SH-SY5Y (cell line): Measurements from ENCODE around the gene KPNA1.

ENCODE experiments used
- GATA2 ChIP-seq: IDR thresholded peaks from 2 replicates; pipeline ENCODE4 v1.6.1; 2011; ENCODE audit warnings: mild to moderate bottlenecking, low read depth, low read length
- GATA3 ChIP-seq: IDR thresholded peaks from 2 replicates; pipeline ENCODE4 v1.6.1; 2011; ENCODE audit warnings: low read depth, mild to moderate bottlenecking, low read length, moderate library complexity

DNA sequence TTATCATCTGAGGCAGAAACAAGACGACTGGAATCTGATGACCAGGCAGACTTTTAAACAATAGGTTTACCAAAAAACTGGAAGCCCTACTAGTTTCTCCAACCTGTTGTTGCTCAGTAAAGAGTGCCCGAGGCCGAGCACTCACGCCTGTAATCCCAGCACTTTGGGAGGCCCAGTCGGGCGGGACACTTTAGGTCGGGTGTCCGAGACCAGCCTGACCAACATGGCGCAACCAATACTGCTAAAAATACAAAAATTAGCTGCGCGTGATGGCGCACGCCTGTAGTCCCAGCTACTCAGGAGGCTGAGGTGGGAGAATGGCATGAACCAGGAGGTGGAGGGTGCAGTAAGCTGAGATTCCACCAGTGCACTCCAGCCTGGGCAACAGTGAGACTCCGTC lies 97.8 kb downstream of the KPNA1 start:
- TF ChIP-seq GATA2 (no peak), GATA3 (no peak)
